ENCODE data around the gene GALNT17.

The GALNT17 gene

DNA sequence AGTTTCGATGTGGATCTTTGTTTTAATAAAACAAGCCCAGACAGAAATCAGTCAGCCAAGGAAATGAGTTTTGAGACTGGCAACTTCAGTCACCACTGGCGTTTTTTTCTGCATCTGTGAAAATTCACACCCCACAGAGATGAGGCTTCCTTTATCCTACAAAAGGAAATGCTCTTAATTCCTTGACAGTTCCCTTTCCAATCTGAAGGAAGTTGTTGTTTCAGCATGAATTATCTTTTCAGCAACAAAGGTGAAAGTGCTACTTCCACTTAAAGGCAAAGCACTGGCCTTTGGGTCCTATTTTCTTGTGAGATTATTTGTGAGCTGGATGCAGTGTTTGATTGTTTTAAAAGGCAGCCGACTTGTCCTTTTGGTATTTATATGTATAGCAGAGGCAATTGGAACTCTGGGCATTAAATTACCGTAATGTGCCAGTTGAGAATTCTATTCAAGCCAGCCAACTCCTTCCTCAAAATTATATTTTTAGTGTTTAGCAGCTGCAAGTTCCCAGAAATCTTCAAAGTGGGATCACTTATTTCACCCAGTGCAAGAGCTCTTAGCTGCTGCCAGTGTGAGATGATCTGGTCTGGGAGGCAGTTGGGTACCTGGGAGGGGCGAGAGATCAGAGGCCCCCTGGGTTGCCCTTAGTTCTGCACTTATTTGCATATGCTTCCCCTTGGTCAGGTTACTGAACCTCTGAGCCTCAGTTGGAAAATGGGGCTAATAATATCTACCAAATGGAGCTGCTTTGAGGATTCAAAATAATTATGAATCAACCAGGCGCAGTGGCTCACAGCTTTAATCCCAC, 427.1 kb downstream of the GALNT17 start:
- no peak for ATAC-seq (ENCODE audit: insufficient read depth, low read depth)

DNA sequence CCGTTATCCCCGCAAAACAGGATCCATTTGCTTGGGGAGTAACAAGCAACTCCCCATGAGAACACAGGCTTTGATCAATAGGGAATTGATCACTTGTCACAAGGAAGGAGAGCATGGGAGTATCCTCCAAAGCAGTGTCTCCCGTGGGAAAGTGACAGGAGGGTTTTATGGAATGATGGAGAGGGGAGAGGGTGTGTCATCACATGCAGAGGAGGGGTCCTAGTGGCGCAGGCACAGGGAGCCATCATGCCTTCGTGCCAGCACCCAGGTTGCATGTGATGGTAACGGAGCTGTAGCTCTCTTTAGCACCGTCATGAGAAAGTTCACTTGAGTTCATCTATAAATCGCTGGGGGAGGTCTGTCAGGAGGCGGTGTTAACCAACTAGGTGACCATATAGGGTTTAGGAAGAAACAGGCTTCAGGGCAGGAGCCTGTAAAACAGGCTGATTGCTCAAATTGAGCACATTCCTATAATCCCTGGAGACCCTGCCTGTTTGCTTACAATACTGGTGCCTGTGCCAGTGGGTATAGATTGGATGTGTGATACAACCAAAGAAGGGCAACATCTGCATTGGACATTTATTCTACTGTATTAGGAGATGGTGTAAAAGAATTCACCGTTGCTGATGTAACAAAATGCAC, 428.5 kb downstream of the GALNT17 start:
- Histone ChIP-seq H3K9me3 (ENCODE audit: insufficient read depth, low read length, severe bottlenecking) (no peaks in the 10 kb centered on the region), H3K36me3 (ENCODE audit: insufficient read depth, low read length) (no peaks in the 10 kb centered on the region), H3K27me3 (ENCODE audit: insufficient read depth, low read length, poor library complexity) (peaks cover 2% of the 10 kb centered on the region), H4K20me1 (ENCODE audit: insufficient read depth, low read length) (no peaks in the 10 kb centered on the region), H3K4me1 (ENCODE audit: insufficient read depth, low read length) (no peaks in the 10 kb centered on the region), H3K4me3 (ENCODE audit: low read depth in 1 of 2, low read length in 2 of 2) (no peak overlapping the region), H3K4me2 (ENCODE audit: insufficient read depth, low read length) (no peak overlapping the region), H3K27ac (ENCODE audit: low read length) (no peak overlapping the region), H2AFZ (ENCODE audit: low read depth, low read length) (no peak overlapping the region), H3K9ac (ENCODE audit: low read depth, low read length) (no peak overlapping the region), H3K79me2 (ENCODE audit: insufficient read depth, low read length) (no peaks in the 10 kb centered on the region)
- TF ChIP-seq CTCF (IDR thresholded peaks at IDR 0.05; ENCODE audit: borderline replicate concordance, extremely low read depth, low read length, poor library complexity, severe bottlenecking) (no peak), EZH2 (IDR thresholded peaks at IDR 0.05; ENCODE audit: borderline replicate concordance, low read depth, low read length, severe bottlenecking) (no peak)
- ATAC-seq (ENCODE audit: insufficient read depth, low read depth) (no peak), DNase-seq (no peak)

More for the DNA sequence above, 427.1 kb downstream of the GALNT17 start:
- Histone ChIP-seq H2AFZ (ENCODE audit: low read depth, low read length) (no peak overlapping the region), H3K79me2 (ENCODE audit: insufficient read depth, low read length) (no peaks in the 10 kb centered on the region), H3K36me3 (ENCODE audit: insufficient read depth, low read length) (no peaks in the 10 kb centered on the region), H3K9me3 (ENCODE audit: insufficient read depth, low read length, severe bottlenecking) (peaks cover 2% of the 10 kb centered on the region), H3K27me3 (ENCODE audit: insufficient read depth, low read length, poor library complexity) (peaks cover 2% of the 10 kb centered on the region), H3K4me3 (ENCODE audit: low read depth in 1 of 2, low read length in 2 of 2) (no peak overlapping the region), H3K27ac (ENCODE audit: low read length) (no peak overlapping the region), H4K20me1 (ENCODE audit: insufficient read depth, low read length) (no peaks in the 10 kb centered on the region), H3K4me1 (ENCODE audit: insufficient read depth, low read length) (no peaks in the 10 kb centered on the region), H3K4me2 (ENCODE audit: insufficient read depth, low read length) (no peak overlapping the region), H3K9ac (ENCODE audit: low read depth, low read length) (no peak overlapping the region)
- DNase-seq, result no peak
- TF ChIP-seq CTCF (IDR thresholded peaks at IDR 0.05; ENCODE audit: borderline replicate concordance, extremely low read depth, low read length, poor library complexity, severe bottlenecking) (no peak), EZH2 (IDR thresholded peaks at IDR 0.05; ENCODE audit: borderline replicate concordance, low read depth, low read length, severe bottlenecking) (no peak)

GRCh38 chr7:71563276-71563675, 431.3 kb downstream of the GALNT17 start:
- TF ChIP-seq CTCF (IDR thresholded peaks at IDR 0.05; ENCODE audit: borderline replicate concordance, extremely low read depth, low read length, poor library complexity, severe bottlenecking), result no peak
- no peak for TF ChIP-seq EZH2 (IDR thresholded peaks at IDR 0.05; ENCODE audit: borderline replicate concordance, low read depth, low read length, severe bottlenecking)
- no peak for ATAC-seq (ENCODE audit: insufficient read depth, low read depth)
- peaks cover 2% of the 10 kb centered on the region for H3K27me3 ChIP-seq (ENCODE audit: insufficient read depth, low read length, poor library complexity)

More at GRCh38 chr7:71563276-71563675, 431.3 kb downstream of the GALNT17 start:
- H3K27ac ChIP-seq (ENCODE audit: low read length), result no peak overlapping the region
- no peak overlapping the region for H3K4me3 ChIP-seq (ENCODE audit: low read depth in 1 of 2, low read length in 2 of 2)
- H3K4me2 ChIP-seq (ENCODE audit: insufficient read depth, low read length), result no peak overlapping the region
- H3K4me1 ChIP-seq (ENCODE audit: insufficient read depth, low read length), result no peaks in the 10 kb centered on the region
- H3K36me3 ChIP-seq (ENCODE audit: insufficient read depth, low read length), result no peaks in the 10 kb centered on the region
- no peak overlapping the region for H3K9ac ChIP-seq (ENCODE audit: low read depth, low read length)
- H3K79me2 ChIP-seq (ENCODE audit: insufficient read depth, low read length), result no peaks in the 10 kb centered on the region
- no peak overlapping the region for H2AFZ ChIP-seq (ENCODE audit: low read depth, low read length)
- no peaks in the 10 kb centered on the region for H3K9me3 ChIP-seq (ENCODE audit: insufficient read depth, low read length, severe bottlenecking)
- H4K20me1 ChIP-seq (ENCODE audit: insufficient read depth, low read length), result no peaks in the 10 kb centered on the region
- DNase-seq, result no peak

Measured in DND-41 (cell line).